Neural progenitor cell (in vitro differentiated cells): ENCODE measurements around the gene MKI67.

ENCODE experiments used
- EZH2 ChIP-seq: fragments of 200-600 bp; sonication (generic); IDR thresholded peaks from 2 replicates; pipeline ENCODE4 v1.6.1; 2017; ENCODE audit warnings: antibody characterized with exemption, mild to moderate bottlenecking, moderate library complexity
- EZH2phosphoT487 ChIP-seq: fragments of 200-600 bp; sonication (generic); IDR thresholded peaks from 2 replicates; pipeline ENCODE4 v1.6.1; 2017; ENCODE audit warnings: antibody characterized with exemption
- TF ChIP-seq, protein P1 (sequence below): fragments of 200-600 bp; sonication (generic); IDR thresholded peaks from 2 replicates; pipeline ENCODE4 v1.5.1; 2017; ENCODE audit warnings: antibody characterized with exemption, mild to moderate bottlenecking

DNA sequence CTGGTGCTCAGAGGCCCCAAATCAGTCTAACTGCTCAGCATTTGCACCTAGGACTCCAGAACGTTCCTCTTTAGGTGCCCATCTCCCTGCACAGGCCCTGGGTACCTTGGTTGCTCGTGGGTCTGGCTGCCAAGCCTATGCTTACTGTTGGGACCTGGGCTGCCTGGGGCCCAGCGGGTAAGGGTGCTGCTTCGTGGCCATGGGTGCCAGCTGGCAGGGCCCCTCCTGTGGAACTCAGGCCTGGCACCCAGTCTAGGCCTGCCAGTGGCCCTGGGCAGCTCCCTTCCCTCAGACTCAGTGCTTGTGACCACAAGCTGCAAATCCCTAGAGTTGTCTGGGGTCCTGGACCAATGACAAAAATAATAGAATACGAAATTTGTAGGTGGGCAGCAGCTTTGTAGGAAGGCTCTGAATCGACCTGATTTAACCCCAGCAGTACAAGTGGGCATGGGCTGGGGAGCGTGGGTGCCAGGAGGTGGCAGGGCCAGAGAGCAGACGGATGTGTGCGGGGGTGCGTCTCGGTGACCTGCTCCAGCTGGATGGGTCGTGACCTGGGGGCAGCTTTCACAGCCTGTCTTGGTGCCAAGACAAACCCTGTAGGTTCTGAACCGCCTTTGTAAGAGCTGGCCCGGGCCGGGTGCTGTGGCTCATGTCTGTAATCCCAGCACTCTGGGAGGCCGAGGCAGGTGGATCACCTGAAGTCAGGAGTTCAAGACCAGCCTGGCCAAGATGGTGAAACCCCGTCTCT lies 69.7 kb downstream of the MKI67 start:
- TF ChIP-seq, protein P1, sequence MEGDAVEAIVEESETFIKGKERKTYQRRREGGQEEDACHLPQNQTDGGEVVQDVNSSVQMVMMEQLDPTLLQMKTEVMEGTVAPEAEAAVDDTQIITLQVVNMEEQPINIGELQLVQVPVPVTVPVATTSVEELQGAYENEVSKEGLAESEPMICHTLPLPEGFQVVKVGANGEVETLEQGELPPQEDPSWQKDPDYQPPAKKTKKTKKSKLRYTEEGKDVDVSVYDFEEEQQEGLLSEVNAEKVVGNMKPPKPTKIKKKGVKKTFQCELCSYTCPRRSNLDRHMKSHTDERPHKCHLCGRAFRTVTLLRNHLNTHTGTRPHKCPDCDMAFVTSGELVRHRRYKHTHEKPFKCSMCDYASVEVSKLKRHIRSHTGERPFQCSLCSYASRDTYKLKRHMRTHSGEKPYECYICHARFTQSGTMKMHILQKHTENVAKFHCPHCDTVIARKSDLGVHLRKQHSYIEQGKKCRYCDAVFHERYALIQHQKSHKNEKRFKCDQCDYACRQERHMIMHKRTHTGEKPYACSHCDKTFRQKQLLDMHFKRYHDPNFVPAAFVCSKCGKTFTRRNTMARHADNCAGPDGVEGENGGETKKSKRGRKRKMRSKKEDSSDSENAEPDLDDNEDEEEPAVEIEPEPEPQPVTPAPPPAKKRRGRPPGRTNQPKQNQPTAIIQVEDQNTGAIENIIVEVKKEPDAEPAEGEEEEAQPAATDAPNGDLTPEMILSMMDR: no peak
- TF ChIP-seq EZH2phosphoT487 (no peak), EZH2 (no peak)
